HEK293T (cell line): Measurements from ENCODE around the gene LIPG.

Experiments
- BHLHE40 ChIP-seq: fragments of 450-650 bp; IDR thresholded peaks from 2 replicates; pipeline ENCODE4 v1.6.1; 2016; ENCODE audit warnings: mild to moderate bottlenecking, moderate library complexity, borderline replicate concordance
- CTBP1 ChIP-seq: fragments of 450-650 bp; IDR thresholded peaks from 2 replicates; pipeline ENCODE4 v1.6.1; 2016; ENCODE audit warnings: borderline replicate concordance
- FOXA1 ChIP-seq: fragments of 450-650 bp; IDR thresholded peaks from 2 replicates; pipeline ENCODE4 v1.6.1; 2016; ENCODE audit warnings: mild to moderate bottlenecking
- FOXK2 ChIP-seq: fragments of 450-650 bp; IDR thresholded peaks from 2 replicates; pipeline ENCODE4 v1.6.1; 2016; ENCODE audit warnings: mild to moderate bottlenecking
- FOXM1 ChIP-seq: fragments of 450-650 bp; IDR thresholded peaks from 2 replicates; pipeline ENCODE4 v1.6.1; 2017; ENCODE audit warnings: mild to moderate bottlenecking, borderline replicate concordance
- HDGF ChIP-seq: fragments of 450-650 bp; IDR thresholded peaks from 2 replicates; pipeline ENCODE4 v1.6.1; 2017; ENCODE audit warnings: antibody characterized with exemption, borderline replicate concordance
- LEF1 ChIP-seq: fragments of 450-650 bp; IDR thresholded peaks from 2 replicates; pipeline ENCODE4 v1.6.1; 2017; ENCODE audit warnings: mild to moderate bottlenecking, borderline replicate concordance
- NFRKB ChIP-seq: fragments of 450-650 bp; IDR thresholded peaks from 2 replicates; pipeline ENCODE4 v1.6.1; 2016; ENCODE audit warnings: mild to moderate bottlenecking, moderate library complexity
- SP1 ChIP-seq: fragments of 450-650 bp; IDR thresholded peaks from 2 replicates; pipeline ENCODE4 v1.6.1; 2017
- SUZ12 ChIP-seq: fragments of 450-650 bp; IDR thresholded peaks from 2 replicates; pipeline ENCODE4 v1.6.1; 2016; ENCODE audit warnings: mild to moderate bottlenecking
- ZNF384 ChIP-seq: fragments of 450-650 bp; IDR thresholded peaks from 2 replicates; pipeline ENCODE4 v1.6.1; 2016
- TF ChIP-seq, protein P1 (sequence below): fragments of 450-650 bp; IDR thresholded peaks from 2 replicates; pipeline ENCODE4 v1.6.1; 2016

DNA sequence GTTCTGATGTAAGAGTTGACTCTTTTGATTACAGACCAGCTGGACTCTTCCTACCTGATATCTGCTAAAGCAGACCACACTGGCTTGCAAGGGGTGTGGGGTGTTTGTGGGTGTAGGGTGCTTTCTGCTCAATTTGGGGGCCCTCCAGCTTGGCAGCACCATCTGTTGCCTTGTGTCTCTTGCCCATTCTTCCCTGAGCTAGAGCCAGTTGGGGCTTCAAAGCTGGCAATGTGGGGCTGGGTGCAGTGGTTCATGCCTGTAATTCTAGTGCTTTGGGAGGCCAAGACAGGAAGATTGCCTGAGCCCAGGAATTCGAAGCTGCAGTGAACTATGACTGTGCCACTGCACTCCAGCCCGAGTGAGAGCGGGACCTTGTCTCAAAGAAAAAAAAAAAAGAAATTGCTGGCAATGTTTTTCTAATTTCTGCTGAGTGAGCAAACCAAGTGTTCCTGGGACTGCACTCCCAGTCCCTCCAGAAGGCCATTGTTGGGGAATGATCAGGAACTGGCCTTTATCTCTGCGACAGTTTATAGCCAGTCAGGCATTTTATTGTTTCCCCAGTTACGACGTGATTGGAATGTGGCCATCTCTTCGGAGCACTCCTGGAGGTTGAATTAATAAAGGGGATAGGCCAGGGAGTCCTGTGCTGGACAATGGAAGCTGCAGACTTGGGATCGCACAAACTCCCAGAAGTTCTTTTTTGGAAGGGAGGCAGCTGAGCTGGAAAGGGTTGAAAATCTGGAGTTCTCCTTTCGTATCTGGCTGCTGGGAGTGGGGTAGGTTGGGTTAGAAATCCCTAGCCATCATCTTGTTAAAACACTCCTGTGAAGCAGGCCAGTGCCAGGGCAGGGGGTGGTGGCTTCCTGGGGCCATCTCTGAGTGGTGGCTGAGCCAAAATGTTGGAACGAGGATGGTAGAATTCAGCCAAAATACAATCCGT is 57.2 kb downstream of the LIPG start:
- TF ChIP-seq SUZ12 (no peak), CTBP1 (no peak), HDGF (no peak), LEF1 (no peak), FOXM1 (no peak), BHLHE40 (no peak), FOXK2 (no peak), FOXA1 (no peak), SP1 (no peak), ZNF384 (no peak), NFRKB (no peak)
- TF ChIP-seq, protein P1, sequence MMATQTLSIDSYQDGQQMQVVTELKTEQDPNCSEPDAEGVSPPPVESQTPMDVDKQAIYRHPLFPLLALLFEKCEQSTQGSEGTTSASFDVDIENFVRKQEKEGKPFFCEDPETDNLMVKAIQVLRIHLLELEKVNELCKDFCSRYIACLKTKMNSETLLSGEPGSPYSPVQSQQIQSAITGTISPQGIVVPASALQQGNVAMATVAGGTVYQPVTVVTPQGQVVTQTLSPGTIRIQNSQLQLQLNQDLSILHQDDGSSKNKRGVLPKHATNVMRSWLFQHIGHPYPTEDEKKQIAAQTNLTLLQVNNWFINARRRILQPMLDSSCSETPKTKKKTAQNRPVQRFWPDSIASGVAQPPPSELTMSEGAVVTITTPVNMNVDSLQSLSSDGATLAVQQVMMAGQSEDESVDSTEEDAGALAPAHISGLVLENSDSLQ: no peak
